ENCODE measurements around the gene RDH16.

GRCh38 chr12:56998981-56999380, 41.6 kb upstream of the RDH16 start:
- TF ChIP-seq FOXM1 (IDR thresholded peaks at IDR 0.05; ENCODE audit: borderline replicate concordance, low read depth) (no peak), RAD21 (IDR thresholded peaks at IDR 0.05; ENCODE audit: low read depth) (no peak)
